OCI-LY3 (cell line): ENCODE measurements around the gene MYO9A.

Experiments
- CTCF ChIP-seq: fragments of 200-600, 300-600 bp; sonication (generic); IDR thresholded peaks from 2 replicates; pipeline ENCODE4 v1.5.1; 2014; ENCODE audit warnings: antibody characterized with exemption, low read length, low read depth
- EZH2phosphoT487 ChIP-seq: fragments of 200-600 bp; shearing (Covaris generic); IDR thresholded peaks from 2 replicates; pipeline ENCODE4 v1.6.1; 2018; ENCODE audit warnings: antibody characterized with exemption, mixed run types, low read depth

DNA sequence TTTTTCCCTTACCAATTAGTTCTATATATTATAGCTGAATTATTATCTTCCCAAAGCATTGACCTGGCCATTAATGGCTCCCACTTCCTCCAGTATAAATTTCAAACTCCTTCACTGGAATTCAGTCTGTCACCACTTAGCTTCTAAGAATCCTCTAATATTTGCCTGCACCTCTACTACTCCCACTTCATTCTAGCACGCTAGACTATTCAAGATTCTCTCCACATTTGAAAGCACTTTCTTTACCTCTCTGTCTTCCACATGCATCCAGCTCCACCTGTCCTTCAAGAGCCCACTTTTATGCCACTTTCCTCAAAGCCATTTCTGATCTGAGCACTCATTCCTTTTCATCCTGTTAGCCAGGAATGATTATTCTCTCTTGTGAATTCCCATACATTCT lies 15.3 kb upstream of the MYO9A start:
- TF ChIP-seq CTCF (no peak), EZH2phosphoT487 (no peak)
